CD4-positive, CD25-positive, alpha-beta regulatory T cell (primary cell): ENCODE data around the gene ADGRE2. TPM values are rescaled to one million over a fixed set of nuclear protein-coding genes. Genes with fewer than 3 reads are reported as not detected.
A peak's percentile ranks its signal among the peaks of the same experiment; 100 is the strongest.
"Not testable (repeated sequence)": the region's sequence is repeated elsewhere in the genome, so short reads cannot be mapped to it uniquely, and the experiment has no call there.

ENCODE experiments used
- ATAC-seq, 2 donors: fragments of 150-1000 bp; cut with Tn5 transposase; one replicate each; pipeline ENCODE4 v1.10.0; 2021; ENCODE audit warnings: low read depth in 2 of 2, moderate number of reproducible peaks in 2 of 2, moderate library complexity in 1 of 2
- DNase-seq, 3 donors: peaks; one replicate each; pipeline versions ENCODE4 v3.0.0 to v3.0.0-alpha.2; 2012 to 2022; ENCODE audit warnings: mixed read lengths in 1 of 3
- H3K27ac ChIP-seq: one replicate; pipeline ENCODE4 v1.7.0; 2013; ENCODE audit warnings: mild to moderate bottlenecking, low read length; ENCODE audit not compliant: insufficient read depth, poor library complexity, severe bottlenecking
- H3K27me3 ChIP-seq: one replicate; pipeline ENCODE4 v1.7.0; 2013; ENCODE audit warnings: low read length; ENCODE audit not compliant: control insufficient read depth, insufficient read depth
- H3K36me3 ChIP-seq: one replicate; pipeline ENCODE4 v1.7.0; 2013; ENCODE audit warnings: mild to moderate bottlenecking, low read length, moderate library complexity; ENCODE audit not compliant: control insufficient read depth, insufficient read depth
- H3K4me1 ChIP-seq: 2 replicates; pipeline ENCODE4 v1.7.0; 2013; ENCODE audit warnings: mild to moderate bottlenecking, low read length; ENCODE audit not compliant: insufficient read depth, control insufficient read depth, poor library complexity, severe bottlenecking
- H3K4me3 ChIP-seq: one replicate; pipeline ENCODE4 v1.7.0; 2013; ENCODE audit warnings: low read depth, mild to moderate bottlenecking, low read length, moderate library complexity
- H3K9me3 ChIP-seq, 2 experiments: 1 replicate in 1 of 2; 2 replicates in 1 of 2; pipeline ENCODE4 v1.7.0; 2013; ENCODE audit warnings: low read length in 2 of 2, mild to moderate bottlenecking in 1 of 2, moderate library complexity in 1 of 2; ENCODE audit not compliant: control insufficient read depth in 2 of 2
- H3K27ac Mint-ChIP-seq, 3 donors: one replicate each; pipeline ENCODE4 v1.8.0; 2020 to 2022; ENCODE audit warnings: mild to moderate bottlenecking in 3 of 3, mixed read lengths in 3 of 3, moderate library complexity in 2 of 3
- H3K27me3 Mint-ChIP-seq: one replicate; pipeline ENCODE4 v1.8.0; 2022; ENCODE audit warnings: mild to moderate bottlenecking, mixed read lengths
- H3K36me3 Mint-ChIP-seq: one replicate; pipeline ENCODE4 v1.8.0; 2020; ENCODE audit warnings: mixed read lengths
- H3K4me1 Mint-ChIP-seq, 4 donors: one replicate each; pipeline ENCODE4 v1.8.0; 2020 to 2022; ENCODE audit warnings: mixed read lengths in 4 of 4, mild to moderate bottlenecking in 1 of 4
- H3K4me3 Mint-ChIP-seq, 4 donors: one replicate each; pipeline ENCODE4 v1.8.0; 2020 to 2022; ENCODE audit warnings: mild to moderate bottlenecking in 4 of 4, mixed read lengths in 4 of 4, moderate library complexity in 3 of 4
- H3K9me3 Mint-ChIP-seq, 7 donors: one replicate each; pipeline ENCODE4 v1.8.0; 2020 to 2022; ENCODE audit warnings: mixed read lengths in 7 of 7, mild to moderate bottlenecking in 3 of 7, moderate library complexity in 2 of 7
- polyA plus RNA-seq, 4 donors: library from polyadenylated mRNA; unstranded; fragments of 300-500 nt; fragmentation: Illumina TruSeq; gene quantifications; one replicate each; pipeline ENCODE4 v1.2.3, GENCODE V29; 2021
- total RNA-seq: library from RNA; stranded (reverse); gene quantifications from one replicate; pipeline ENCODE4 v1.2.3, GENCODE V29; 2022

The ADGRE2 gene
- total and polyA plus RNA-seq, 5 donors from 2014 or later: 0.18 to 2.1 TPM; not detected in 3

GRCh38 chr19:14783410-14783998 lies 5.1 kb upstream of the ADGRE2 start:
- not testable (repeated sequence) for H3K4me3 Mint-ChIP-seq, H3K4me1 ChIP-seq, ATAC-seq, DNase-seq, H3K27ac ChIP-seq, H3K27ac Mint-ChIP-seq, H3K9me3 Mint-ChIP-seq, H3K36me3 Mint-ChIP-seq, H3K36me3 ChIP-seq, H3K27me3 ChIP-seq, H3K4me3 ChIP-seq, H3K9me3 ChIP-seq
- H3K4me1 Mint-ChIP-seq: peaks cover 0 to 14% (median 7%) of the 10 kb centered on the region in 4 donors
- H3K27me3 Mint-ChIP-seq: peaks cover 34% of the 10 kb centered on the region

GRCh38 chr19:14782626-14783409 lies 4.5 kb upstream of the ADGRE2 start:
- H3K27ac ChIP-seq: no peak overlapping the region
- no peaks in the 10 kb centered on the region for H3K9me3 ChIP-seq
- no peaks in the 10 kb centered on the region for H3K27me3 ChIP-seq
- H3K4me1 Mint-ChIP-seq: peaks cover 0 to 14% (median 7%) of the 10 kb centered on the region in 4 donors
- DNase-seq (no peak), ATAC-seq (no peak)
- H3K36me3 ChIP-seq: no peaks in the 10 kb centered on the region
- H3K4me3 ChIP-seq: no peak overlapping the region
- no peak overlapping the region for H3K27ac Mint-ChIP-seq
- peaks cover 0 to 4% (median 0%) of the 10 kb centered on the region in 7 donors for H3K9me3 Mint-ChIP-seq
- peaks cover 41% of the 10 kb centered on the region for H3K27me3 Mint-ChIP-seq
- peaks cover 3% of the 10 kb centered on the region for H3K4me1 ChIP-seq
- H3K4me3 Mint-ChIP-seq: no peak overlapping the region
- H3K36me3 Mint-ChIP-seq: no peaks in the 10 kb centered on the region

- not testable (repeated sequence) for ATAC-seq, H3K4me1 Mint-ChIP-seq, H3K27ac ChIP-seq, H3K27me3 ChIP-seq, DNase-seq, H3K4me1 ChIP-seq, H3K9me3 ChIP-seq, H3K36me3 ChIP-seq, H3K4me3 ChIP-seq, H3K36me3 Mint-ChIP-seq, H3K27ac Mint-ChIP-seq, H3K9me3 Mint-ChIP-seq, H3K4me3 Mint-ChIP-seq
- peaks cover 44% of the 10 kb centered on the region for H3K27me3 Mint-ChIP-seq
These were observed 3.6 kb upstream of the ADGRE2 start for GRCh38 chr19:14781713-14782536.

GRCh38 chr19:14780622-14781225 lies 2.4 kb upstream of the ADGRE2 start:
- Mint-ChIP-seq H3K27ac (peak overlapping the region in 1 of 3 donors; percentile 10), H3K27me3 (peaks cover 54% of the 10 kb centered on the region)
- H3K4me3 Mint-ChIP-seq, H3K27ac ChIP-seq, ATAC-seq, H3K27me3 ChIP-seq, H3K9me3 Mint-ChIP-seq, H3K4me3 ChIP-seq, H3K4me1 Mint-ChIP-seq, H3K36me3 Mint-ChIP-seq, H3K36me3 ChIP-seq, H3K9me3 ChIP-seq, DNase-seq: not testable (repeated sequence)
- H3K4me1 ChIP-seq: peaks cover 11% of the 10 kb centered on the region

- Mint-ChIP-seq H3K4me3 (no peak overlapping the region), H3K36me3 (no peaks in the 10 kb centered on the region), H3K27me3 (peaks cover 46% of the 10 kb centered on the region), H3K4me1 (peaks cover 0 to 3% (median 1%) of the 10 kb centered on the region in 4 donors), H3K9me3 (peaks cover 0 to 3% (median 0%) of the 10 kb centered on the region in 7 donors), H3K27ac (no peak overlapping the region)
- Histone ChIP-seq H3K27ac (no peak overlapping the region), H3K4me1 (peaks cover 11% of the 10 kb centered on the region), H3K9me3 (no peaks in the 10 kb centered on the region), H3K27me3 (no peaks in the 10 kb centered on the region), H3K36me3 (no peaks in the 10 kb centered on the region), H3K4me3 (no peak overlapping the region)
- DNase-seq: no peak
- no peak for ATAC-seq
These were observed 791 bp upstream of the ADGRE2 start for GRCh38 chr19:14779151-14779550.

GRCh38 chr19:14777645-14778044 lies 715 bp downstream of the ADGRE2 start:
- not testable (repeated sequence) for H3K27ac ChIP-seq, H3K27me3 ChIP-seq, H3K4me3 ChIP-seq, H3K36me3 Mint-ChIP-seq, H3K27ac Mint-ChIP-seq, H3K4me1 Mint-ChIP-seq, ATAC-seq, DNase-seq, H3K36me3 ChIP-seq, H3K9me3 ChIP-seq, H3K9me3 Mint-ChIP-seq
- H3K4me3 Mint-ChIP-seq: peak overlapping the region in 1 of 4 donors; percentile 43
- peaks cover 11% of the 10 kb centered on the region for H3K4me1 ChIP-seq
- H3K27me3 Mint-ChIP-seq: peaks cover 44% of the 10 kb centered on the region

GRCh38 chr19:14775869-14776586 lies 2.3 kb downstream of the ADGRE2 start:
- Mint-ChIP-seq H3K4me1 (peaks cover 0 to 3% (median 1%) of the 10 kb centered on the region in 4 donors), H3K27ac (peak overlapping the region in 1 of 3 donors; percentile 26), H3K4me3 (peak overlapping the region in 1 of 4 donors; percentile 52), H3K9me3 (peaks cover 0 to 3% (median 0%) of the 10 kb centered on the region in 7 donors), H3K36me3 (no peaks in the 10 kb centered on the region), H3K27me3 (peaks cover 44% of the 10 kb centered on the region)
- ATAC-seq: no peak
- no peak for DNase-seq
- no peaks in the 10 kb centered on the region for H3K9me3 ChIP-seq
- peaks cover 11% of the 10 kb centered on the region for H3K4me1 ChIP-seq
- no peak overlapping the region for H3K4me3 ChIP-seq
- no peak overlapping the region for H3K27ac ChIP-seq
- no peaks in the 10 kb centered on the region for H3K27me3 ChIP-seq
- H3K36me3 ChIP-seq: no peaks in the 10 kb centered on the region
